A673 (cell line): ENCODE data around the gene CEMIP. TPM values are rescaled to one million over a fixed set of nuclear protein-coding genes. Genes with fewer than 3 reads are reported as not detected.

ENCODE experiments used
- BruUV-seq: library from RNA; stranded (reverse); fragments of 400-500 nt; replicated peaks from 2 replicates; lab custom pipeline; 2021; lab: Mats Ljungman, UMichigan
- CTCF ChIA-PET: fragments of 300-600 bp; sonication (Branson Sonifier 250); formaldehyde crosslinking; loops from one replicate; lab custom pipeline; 2022; ENCODE audit warnings: antibody characterized with exemption; lab: Charles Lee
- POLR2A ChIA-PET: fragments of 300-600 bp; sonication (Branson Sonifier 250); formaldehyde crosslinking; loops from one replicate; lab custom pipeline; 2022; ENCODE audit warnings: antibody characterized with exemption; ENCODE audit not compliant: low non-redundant PET; lab: Charles Lee
- DNase-seq: peaks from one replicate; pipeline ENCODE4 v3.0.0-alpha.2; 2015; ENCODE audit warnings: low spot score
- H3K27ac ChIP-seq: fragments of 200-600 bp; sonication (generic); 2 replicates; pipeline ENCODE4 v1.5.1; 2016; ENCODE audit warnings: mixed run types, low read depth, mild to moderate bottlenecking, mixed read lengths, antibody characterized with exemption, low read length; ENCODE audit not compliant: poor library complexity, severe bottlenecking
- H3K27me3 ChIP-seq: fragments of 200-600 bp; sonication (generic); replicated peaks from 2 replicates; pipeline ENCODE4 v1.6.1; 2017; ENCODE audit warnings: mixed run types, low read depth, mild to moderate bottlenecking, mixed read lengths, antibody characterized with exemption, low read length; ENCODE audit not compliant: insufficient read depth, poor library complexity
- H3K36me3 ChIP-seq: fragments of 200-600 bp; sonication (generic); 2 replicates; pipeline ENCODE4 v1.6.1; 2016; ENCODE audit warnings: mixed run types, mild to moderate bottlenecking, mixed read lengths, antibody characterized with exemption, low read length; ENCODE audit not compliant: insufficient read depth, poor library complexity, severe bottlenecking
- H3K4me1 ChIP-seq: fragments of 200-600 bp; sonication (generic); 2 replicates; pipeline ENCODE4 v1.6.1; 2017; ENCODE audit warnings: mixed run types, mild to moderate bottlenecking, mixed read lengths, antibody characterized with exemption, low read length; ENCODE audit not compliant: insufficient read depth, poor library complexity, severe bottlenecking
- H3K4me3 ChIP-seq: fragments of 200-600 bp; sonication (generic); 2 replicates; pipeline ENCODE4 v1.5.1; 2016; ENCODE audit warnings: low read depth, mixed run types, mild to moderate bottlenecking, mixed read lengths, low read length; ENCODE audit not compliant: poor library complexity, severe bottlenecking
- H3K9me3 ChIP-seq: fragments of 200-600 bp; sonication (generic); 2 replicates; pipeline ENCODE4 v1.6.1; 2016; ENCODE audit warnings: mixed run types, low read depth, mild to moderate bottlenecking, mixed read lengths, antibody characterized with exemption, low read length; ENCODE audit not compliant: poor library complexity, severe bottlenecking
- CTCF ChIP-seq: fragments of 300-800, 200-600 bp; sonication (generic); conservative IDR thresholded peaks from 2 replicates; pipeline ENCODE4 v1.5.1; 2017; ENCODE audit warnings: low read depth, mild to moderate bottlenecking, antibody characterized with exemption, low read length, moderate library complexity, mixed read lengths
- EZH2 ChIP-seq: fragments of 200-600 bp; sonication (generic); IDR thresholded peaks from 2 replicates; pipeline ENCODE4 v1.6.1; 2017; ENCODE audit warnings: borderline replicate concordance, low read depth, mild to moderate bottlenecking, mixed read lengths, antibody characterized with exemption, low read length; ENCODE audit not compliant: poor library complexity, severe bottlenecking
- intact Hi-C: fragments of 100-400 bp; cut with micrococcal nuclease; formaldehyde crosslinking; loops from one replicate; pipeline ENCODE4 v1.10.0; 2022; ENCODE audit not compliant: unreplicated experiment
- total RNA-seq: library from RNA; stranded (reverse); gene quantifications from 2 replicates; pipeline ENCODE4 v1.2.3, GENCODE V29; 2021

Gene CEMIP
- total RNA-seq, 1 experiment from 2014 or later: not detected

- no TSS peak for BruUV-seq
- CTCF ChIA-PET: no interaction called here
- Histone ChIP-seq H3K4me1 (no peaks in the 10 kb centered on the region), H3K4me3 (no peak overlapping the region), H3K9me3 (no peaks in the 10 kb centered on the region), H3K27ac (no peak overlapping the region), H3K36me3 (no peaks in the 10 kb centered on the region), H3K27me3 (peaks cover 18% of the 10 kb centered on the region)
- POLR2A ChIA-PET: no interaction called here
- intact Hi-C loops: no loop called here
- TF ChIP-seq EZH2: no peak
- TF ChIP-seq CTCF: no peak
- DNase-seq: no peak
These were observed 22.9 kb downstream of the CEMIP start for GRCh38 chr15:80801891-80802680.

GRCh38 chr15:80803580-80804525 is 24.7 kb downstream of the CEMIP start:
- ChIA-PET CTCF (interaction anchor here (0.7 kb wide), 1 partner anchor 11 kb away, joined by 3 read pairs; no protein-coding TSS in a partner anchor), POLR2A (no interaction called here)
- BruUV-seq: no TSS peak
- H3K27me3 ChIP-seq: peaks cover 18% of the 10 kb centered on the region
- no peak for DNase-seq
- H3K4me3 ChIP-seq: no peak overlapping the region
- TF ChIP-seq CTCF: no peak
- TF ChIP-seq EZH2: no peak
- intact Hi-C loops: no loop called here
- no peak overlapping the region for H3K27ac ChIP-seq
- H3K4me1 ChIP-seq: no peaks in the 10 kb centered on the region
- H3K9me3 ChIP-seq: no peaks in the 10 kb centered on the region
- H3K36me3 ChIP-seq: no peaks in the 10 kb centered on the region

- CTCF ChIA-PET: no interaction called here
- H3K27me3 ChIP-seq: peaks cover 24% of the 10 kb centered on the region
- no peak for DNase-seq
- POLR2A ChIA-PET: no interaction called here
- H3K9me3 ChIP-seq: no peaks in the 10 kb centered on the region
- H3K4me1 ChIP-seq: no peaks in the 10 kb centered on the region
- H3K4me3 ChIP-seq: no peak overlapping the region
- BruUV-seq: no TSS peak
- TF ChIP-seq CTCF (no peak), EZH2 (no peak)
- no peaks in the 10 kb centered on the region for H3K36me3 ChIP-seq
- intact Hi-C loops: no loop called here
- no peak overlapping the region for H3K27ac ChIP-seq
These were observed 25.9 kb downstream of the CEMIP start for GRCh38 chr15:80804970-80805495.
